GM18868 (cell line): Measurements from ENCODE around the gene RASGRP2.
"Not testable (repeated sequence)": the region's sequence is repeated elsewhere in the genome, so short reads cannot be mapped to it uniquely, and the experiment has no call there.

ENCODE experiments used
- ATAC-seq: cut with Tn5 transposase; IDR thresholded peaks from one replicate; pipeline ENCODE4 v1.9.1; 2021; ENCODE audit warnings: mild to moderate bottlenecking, moderate library complexity; ENCODE audit not compliant: unreplicated experiment

RASGRP2 gene

DNA sequence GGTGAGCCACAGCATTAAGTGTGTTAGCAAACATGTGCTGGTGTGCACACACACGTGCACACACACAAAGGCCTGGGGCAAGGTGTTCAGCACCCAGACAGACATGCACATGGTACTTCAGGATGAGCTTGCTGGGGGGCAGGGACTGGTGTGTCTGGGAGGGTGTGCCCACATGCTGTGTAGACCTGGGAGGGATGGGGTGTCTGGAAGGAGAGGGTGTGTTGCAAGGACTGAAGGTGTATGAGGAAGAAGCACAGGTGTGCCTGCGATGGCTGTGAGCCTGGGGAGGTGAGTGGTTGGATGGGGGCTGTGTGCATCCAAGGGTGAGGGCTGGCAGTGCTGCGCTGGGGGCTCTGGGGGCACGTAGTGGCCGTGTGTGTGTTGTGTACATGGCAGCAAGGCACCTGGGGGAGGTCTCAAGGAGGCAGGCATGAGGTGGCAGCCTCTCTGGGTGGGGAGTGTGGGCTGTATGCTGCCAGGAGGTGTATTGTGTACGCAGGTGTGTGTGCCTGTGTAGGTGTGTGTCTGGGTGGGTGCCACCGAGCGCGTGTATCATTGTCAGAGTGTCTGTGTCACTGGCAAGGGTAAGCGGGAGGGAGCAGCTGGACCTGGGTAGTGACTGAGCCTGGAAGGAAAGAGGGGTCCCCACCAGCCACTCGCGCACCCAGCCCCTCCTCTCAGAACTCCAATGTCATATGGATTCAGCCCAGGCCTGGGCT, 23.1 kb downstream of the RASGRP2 start:
- no peak for ATAC-seq

- ATAC-seq: no peak
Measured at GRCh38 chr11:64720167-64720566, 23.8 kb downstream of the RASGRP2 start.

- no peak for ATAC-seq
Measured at GRCh38 chr11:64719406-64719805, 24.5 kb downstream of the RASGRP2 start.

GRCh38 chr11:64718780-64719124, 25.2 kb downstream of the RASGRP2 start:
- no peak for ATAC-seq

DNA sequence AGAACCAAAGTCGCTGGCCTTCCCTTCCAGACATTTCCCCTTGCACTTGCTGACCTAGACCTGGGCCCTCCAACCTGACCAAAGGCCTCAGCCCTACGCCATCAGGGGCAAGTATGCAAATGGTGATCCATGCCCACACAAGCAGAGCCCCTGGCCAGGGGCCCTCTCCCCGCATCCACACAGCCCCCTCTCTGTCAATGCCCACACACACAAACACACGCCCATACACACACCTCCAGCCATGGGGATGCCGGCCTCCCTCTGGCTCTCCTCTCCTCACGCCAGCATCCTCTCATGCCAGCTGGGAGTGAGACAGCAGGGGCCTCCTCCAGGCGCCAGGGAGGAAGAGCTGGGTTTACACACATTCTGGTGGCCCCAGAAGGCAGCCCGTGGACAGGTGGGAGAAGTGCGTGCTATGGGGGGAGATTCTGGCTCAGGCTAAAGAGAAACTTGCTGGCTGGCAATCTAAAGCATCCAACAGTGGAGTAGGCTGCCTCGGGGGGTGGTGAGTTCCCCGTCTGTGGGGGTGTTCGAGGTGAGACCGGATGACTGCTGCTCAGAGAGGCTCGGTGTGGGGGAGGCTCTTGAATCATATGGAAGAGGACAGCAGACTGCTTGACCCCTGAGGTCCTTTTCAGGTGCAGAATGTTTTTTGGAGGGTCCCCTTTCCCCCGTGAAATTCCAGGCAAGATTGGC, 25.7 kb downstream of the RASGRP2 start:
- no peak for ATAC-seq

- no peak for ATAC-seq
Measured at GRCh38 chr11:64717268-64717578, 26.7 kb downstream of the RASGRP2 start.

DNA sequence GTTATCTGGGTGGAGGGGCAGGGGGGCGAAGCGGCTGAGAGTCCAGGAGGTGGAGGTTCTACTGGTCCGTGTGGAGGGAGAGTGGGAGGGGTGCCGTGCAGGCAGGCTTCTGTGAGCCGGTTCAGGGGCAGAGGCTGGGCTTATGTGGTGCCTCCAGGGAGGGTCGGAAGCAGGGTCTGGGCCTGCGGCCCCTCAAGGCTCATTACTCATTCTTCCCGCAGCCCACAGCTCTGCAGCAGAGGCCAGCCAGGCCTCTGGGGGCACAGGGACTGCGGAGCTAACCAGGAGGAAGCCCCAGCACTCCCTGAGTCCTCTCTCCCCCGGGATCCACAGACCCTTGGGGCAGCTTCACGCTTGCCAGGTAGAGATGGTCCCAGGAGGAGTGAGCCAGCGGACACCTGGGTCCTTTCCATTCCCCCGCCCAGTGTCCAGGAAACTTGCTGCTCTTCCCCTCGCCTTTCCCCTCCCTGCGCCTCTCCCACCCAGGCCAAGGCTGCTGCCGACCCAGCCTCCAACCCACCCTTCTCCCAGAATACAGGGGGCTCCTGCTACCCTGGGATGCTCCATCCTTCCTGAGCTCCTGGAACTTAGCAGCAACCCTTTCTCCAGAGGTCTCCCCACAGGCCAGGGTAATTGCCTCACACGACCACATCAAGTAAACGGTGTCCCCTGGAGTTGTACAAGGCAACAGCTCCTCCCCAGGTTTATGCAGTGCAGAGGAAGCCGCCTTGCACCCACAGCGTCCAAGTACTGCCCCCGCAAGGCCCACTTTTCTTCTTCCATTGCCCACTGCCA, 27.3 kb downstream of the RASGRP2 start:
- no peak for ATAC-seq

DNA sequence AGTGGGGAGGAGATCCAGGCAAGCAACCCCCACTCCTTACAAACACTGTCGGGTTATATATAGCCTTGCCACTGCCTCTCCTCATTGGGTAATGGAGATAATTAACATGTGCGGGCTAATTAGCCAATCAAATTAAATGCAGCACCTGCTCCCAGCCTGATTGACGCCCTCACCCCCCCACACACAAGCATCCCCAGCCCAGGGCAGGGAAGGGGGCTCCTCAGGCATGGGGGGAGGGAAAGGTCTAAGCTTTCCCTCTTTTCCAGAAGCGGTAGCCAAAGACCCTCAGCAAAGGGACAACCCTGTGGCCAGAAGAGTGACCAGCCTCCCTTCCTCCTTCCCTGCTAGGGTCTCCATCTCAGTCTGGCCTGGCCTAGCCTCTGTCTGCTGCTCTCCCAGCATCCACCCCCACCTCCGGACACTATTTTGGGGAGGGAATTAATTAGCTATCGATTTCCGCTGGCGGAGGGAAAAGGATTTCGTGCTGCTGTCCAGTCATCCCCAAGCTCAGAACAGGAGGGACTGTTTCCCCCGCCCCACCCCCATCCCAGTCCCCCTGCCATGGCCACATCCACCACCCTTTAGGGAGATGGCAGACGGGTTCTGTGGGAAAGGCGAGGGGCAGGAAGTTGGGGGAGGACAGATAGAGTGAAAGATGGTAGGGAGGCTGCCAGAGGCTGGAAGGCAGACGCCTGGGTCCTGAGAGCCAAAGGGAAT, 28.0 kb downstream of the RASGRP2 start:
- no peak for ATAC-seq

DNA sequence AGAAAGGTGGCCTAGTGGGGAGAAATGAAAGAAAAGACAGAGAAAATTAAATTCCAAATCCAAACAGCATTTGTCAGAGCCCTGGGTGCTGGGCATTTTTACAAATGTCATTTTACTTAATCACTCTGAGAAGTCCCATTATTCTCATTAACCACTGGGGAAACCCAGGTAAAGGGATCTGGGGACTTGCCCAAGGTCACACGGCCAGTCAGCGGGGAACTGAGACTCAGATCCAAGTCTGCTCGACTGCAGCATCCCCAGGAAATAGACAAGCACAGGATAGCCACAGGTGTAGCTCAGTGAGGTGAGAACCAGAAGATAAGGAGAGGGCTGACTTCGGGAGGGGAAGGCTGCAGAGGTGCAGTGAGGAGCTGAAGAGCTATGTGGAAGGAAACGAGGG, 28.8 kb downstream of the RASGRP2 start:
- no peak for ATAC-seq

DNA sequence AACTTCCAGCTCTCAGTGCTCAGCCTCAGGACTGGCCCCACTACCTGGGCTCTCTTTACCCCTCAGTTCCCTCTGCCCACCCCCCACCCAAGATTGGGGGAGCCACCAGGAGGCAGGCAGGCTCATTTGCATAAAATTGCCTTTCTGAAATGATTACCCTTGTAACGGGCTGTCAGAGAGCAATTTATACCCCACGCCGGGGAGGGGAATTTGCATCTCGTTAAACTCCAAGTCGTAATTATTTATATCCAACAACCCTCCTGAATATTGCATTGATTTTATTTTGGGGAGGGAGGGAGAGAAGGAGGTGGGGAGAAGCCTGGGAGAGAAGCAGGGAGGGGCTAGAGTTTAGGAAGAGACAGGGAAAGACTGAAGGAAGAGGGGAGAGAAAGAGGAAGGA, 29.3 kb downstream of the RASGRP2 start:
- ATAC-seq: no peak

DNA sequence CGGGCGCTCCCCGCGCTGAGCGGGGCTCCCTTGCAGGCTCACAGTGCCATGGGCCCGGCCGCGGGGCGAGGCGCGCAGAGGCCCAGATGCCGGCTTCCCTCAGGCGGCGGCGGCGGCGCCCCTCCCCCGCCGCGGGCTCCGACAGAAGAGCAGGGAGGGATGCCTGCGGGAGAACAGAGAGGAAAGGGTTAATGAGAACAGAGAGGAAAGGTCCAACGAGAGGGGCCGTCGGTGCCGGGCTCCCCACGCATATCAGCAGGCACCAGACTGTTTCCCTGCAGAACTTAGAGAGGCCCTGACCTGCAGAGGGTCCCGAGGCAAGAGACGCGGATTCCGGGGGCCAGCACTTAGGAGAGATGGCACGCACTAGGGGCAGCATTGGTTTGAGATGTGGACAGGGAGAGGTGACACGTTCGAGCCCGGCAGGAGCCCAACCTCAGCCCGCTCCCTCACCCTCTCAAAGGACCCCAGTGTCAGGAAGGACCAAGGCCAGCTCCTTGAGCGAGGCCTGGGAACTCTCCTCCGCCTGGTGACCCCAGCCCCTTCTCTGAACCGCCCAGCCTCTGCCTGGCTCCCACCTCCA, 30.1 kb downstream of the RASGRP2 start:
- no peak for ATAC-seq

GRCh38 chr11:64713016-64713707, 30.8 kb downstream of the RASGRP2 start:
- ATAC-seq: no peak

DNA sequence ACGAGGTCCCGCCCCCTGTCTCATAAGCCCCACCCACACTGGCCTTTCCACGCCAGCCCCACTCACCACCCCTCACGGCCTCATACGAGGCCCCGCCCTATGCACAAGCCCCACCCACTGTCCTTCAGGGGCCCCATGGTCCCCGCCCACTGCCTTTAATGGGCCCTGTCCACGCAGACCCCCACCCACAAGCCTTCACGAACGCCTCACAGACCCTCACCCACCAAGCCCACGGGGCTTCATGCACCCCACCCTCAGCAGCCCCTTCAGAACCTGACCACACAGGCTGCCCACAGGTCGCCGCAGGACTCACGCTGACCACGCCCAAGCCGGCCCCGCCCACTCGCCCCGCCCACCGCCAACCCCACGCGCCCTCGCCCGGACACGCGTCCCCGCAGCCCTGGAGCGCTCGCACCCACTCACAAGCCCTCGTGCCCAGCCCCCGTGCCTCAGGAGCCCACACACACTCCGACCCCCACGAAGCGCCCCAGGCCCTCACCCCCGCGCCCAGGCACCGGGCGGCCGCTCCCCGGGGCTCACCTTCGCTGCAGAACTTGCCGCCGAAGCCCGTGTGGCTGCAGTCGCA, 31.4 kb downstream of the RASGRP2 start:
- ATAC-seq: no peak

DNA sequence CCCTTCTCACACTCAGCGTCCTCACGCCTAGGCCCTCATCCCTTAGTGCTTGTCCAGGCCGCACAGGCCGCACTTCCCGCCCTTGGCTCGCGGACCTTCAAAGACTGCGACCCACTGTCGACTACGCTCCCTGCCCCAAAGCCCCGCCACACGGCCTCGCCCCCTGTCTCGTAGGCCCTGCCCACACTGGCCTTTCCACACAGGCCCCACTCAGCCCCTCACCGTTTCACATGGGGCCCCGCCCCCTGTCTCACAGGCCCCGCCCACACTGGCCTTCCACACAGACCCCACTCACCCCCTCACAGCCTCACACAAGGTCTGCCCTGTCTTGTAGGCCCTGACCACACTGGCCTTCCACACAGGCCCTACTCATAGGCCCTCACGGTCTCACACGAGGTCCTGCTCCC, 32.0 kb downstream of the RASGRP2 start:
- ATAC-seq: no peak

GRCh38 chr11:64711138-64711955, 32.6 kb downstream of the RASGRP2 start:
- ATAC-seq: no peak

DNA sequence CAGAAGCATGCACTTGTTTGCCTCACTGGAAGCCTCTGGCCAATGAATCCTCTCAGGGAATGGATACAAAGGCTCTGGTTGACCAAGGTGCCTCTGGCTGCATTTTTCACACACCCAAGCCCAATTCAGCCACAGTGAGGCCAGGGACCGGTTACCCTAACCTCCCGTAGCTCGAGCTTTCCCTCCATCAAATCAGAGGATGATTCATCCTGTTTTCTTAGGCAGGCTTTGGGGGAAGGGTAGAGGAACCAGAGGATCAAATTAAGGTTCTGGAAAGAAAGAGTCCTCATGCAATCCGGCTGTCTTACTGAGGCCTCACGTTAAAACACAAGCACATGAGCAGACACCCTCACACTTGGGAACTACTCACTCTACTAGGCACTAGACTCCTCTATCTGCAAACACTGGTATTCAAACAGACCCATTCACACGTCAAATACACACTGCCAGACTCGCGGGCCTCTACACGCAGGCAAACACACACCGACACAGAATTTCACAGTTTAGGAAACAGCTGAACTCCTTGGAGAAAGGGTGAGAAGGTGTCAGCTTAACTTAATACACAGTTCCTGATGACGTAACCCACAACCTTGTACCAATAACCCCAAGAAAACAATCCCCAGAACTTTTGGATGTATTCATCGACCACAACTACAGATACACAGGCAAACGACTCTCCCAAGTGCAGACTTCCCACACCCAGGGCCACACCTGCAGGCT, 33.4 kb downstream of the RASGRP2 start:
- no peak for ATAC-seq

DNA sequence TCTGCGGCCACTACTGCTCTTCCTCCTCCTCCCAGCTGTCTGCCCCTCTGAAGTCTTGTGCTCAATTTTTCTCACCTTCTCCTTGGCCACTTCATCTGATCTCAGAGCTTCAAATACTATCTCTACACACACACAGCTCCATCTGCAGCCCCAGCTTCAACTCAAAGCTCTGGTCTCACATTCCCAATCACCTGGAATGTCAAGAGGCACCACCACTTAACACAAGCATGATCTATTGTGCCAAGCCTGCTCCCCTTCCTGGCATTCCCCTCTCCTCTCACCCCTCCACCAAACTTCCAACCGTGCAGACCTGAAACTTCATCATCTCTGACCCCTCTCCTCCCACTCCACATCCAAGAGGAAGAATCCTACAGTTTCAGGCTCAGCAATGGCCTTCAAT, 38.4 kb downstream of the RASGRP2 start:
- no peak for ATAC-seq

GRCh38 chr11:64703048-64703447, 40.9 kb downstream of the RASGRP2 start:
- no peak for ATAC-seq

- not testable (repeated sequence) for ATAC-seq
Measured at GRCh38 chr11:64701956-64702355, 42.0 kb downstream of the RASGRP2 start.
